ENCODE data around the gene TRA2A. TPM values are rescaled to one million over a fixed set of nuclear protein-coding genes. Genes with fewer than 3 reads are reported as not detected.

TRA2A gene
- total RNA-seq, 1 donor from 2014 or later = 105 TPM

DNA sequence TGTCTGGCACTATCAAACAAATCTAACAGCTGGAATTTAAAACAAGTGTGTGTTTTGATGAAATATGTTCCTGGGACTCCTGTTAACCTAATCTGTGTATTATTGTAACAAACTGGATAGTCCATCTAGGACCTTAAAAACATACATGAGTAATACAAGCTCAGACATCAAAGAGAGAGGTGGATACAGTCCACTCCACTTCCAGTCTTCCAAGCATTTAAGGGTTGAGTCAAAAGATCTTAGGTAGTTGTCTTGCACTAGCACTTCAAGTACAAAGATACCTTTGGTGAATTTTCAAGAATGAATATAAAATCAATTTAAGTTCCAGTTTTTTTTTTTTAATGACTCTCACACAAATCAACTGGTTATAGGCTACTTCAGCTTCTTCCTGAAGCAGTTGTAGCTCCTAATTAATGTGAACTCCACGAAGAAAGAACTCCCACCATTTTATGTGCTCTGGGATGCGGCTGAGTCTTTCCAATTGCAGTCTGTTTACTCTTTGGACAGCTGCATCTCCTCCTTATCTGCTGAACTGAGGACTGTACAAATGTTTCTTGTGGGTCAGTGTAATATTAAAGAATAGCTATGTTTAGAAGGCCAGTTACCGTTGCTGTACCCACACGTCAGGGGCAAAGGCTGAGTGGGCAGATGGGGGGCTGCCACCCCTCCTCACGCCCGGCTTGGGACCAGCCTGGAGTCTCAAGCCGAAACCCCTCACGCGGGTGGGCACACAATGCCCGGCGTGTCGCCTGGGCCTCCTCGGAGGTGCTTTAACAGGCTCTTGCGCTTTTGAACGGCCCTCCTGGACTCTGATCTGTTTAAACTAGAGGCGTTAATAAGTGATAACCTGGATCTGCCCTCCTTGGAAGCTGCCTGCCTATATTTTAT, 58.6 kb downstream of the TRA2A start:
- Mint-ChIP-seq H3K9me3 (no peaks in the 10 kb centered on the region), H3K4me3 (ENCODE audit: low read depth) (peak overlapping the region; percentile 85), H3K36me3 (ENCODE audit: low read depth) (peaks cover 7% of the 10 kb centered on the region), H3K27ac (peak overlapping the region; percentile 61), H3K27me3 (ENCODE audit: low read depth) (peaks cover 29% of the 10 kb centered on the region), H3K4me1 (ENCODE audit: low read depth) (peaks cover 36% of the 10 kb centered on the region)
- no peak for DNase-seq (ENCODE audit: low spot score)
- intact Hi-C loops (cut with micrococcal nuclease) = loop anchor here (5.0 to 10.0 kb wide), 4 partner anchors 124 to 1434 kb away; partner anchors contain the start of genes CCDC126, HYCC1 and NUP42

DNA sequence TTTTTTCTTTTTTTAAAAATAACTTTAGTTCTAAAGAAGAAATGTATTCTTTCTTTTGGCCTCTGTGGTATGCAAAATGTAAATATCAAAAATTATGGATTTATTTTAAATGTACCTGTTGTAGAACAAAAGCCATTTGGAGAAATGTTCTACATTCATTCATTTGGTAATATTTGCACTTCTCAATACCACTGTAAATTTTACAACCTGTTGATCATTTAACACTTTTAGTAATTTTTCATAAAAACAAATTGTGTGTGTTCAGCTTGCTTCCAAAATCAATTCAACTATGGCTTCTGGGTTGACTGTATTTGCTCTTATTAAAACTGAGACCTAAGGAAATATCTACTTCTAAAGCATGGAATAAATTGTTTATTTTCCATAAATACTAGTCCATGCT, 59.2 kb downstream of the TRA2A start:
- Mint-ChIP-seq H3K27ac (peak overlapping the region; percentile 61), H3K4me3 (ENCODE audit: low read depth) (peak overlapping the region; percentile 85), H3K4me1 (ENCODE audit: low read depth) (peaks cover 42% of the 10 kb centered on the region), H3K27me3 (ENCODE audit: low read depth) (peaks cover 33% of the 10 kb centered on the region), H3K36me3 (ENCODE audit: low read depth) (peaks cover 13% of the 10 kb centered on the region), H3K9me3 (no peaks in the 10 kb centered on the region)
- no peak for DNase-seq (ENCODE audit: low spot score)
- intact Hi-C loops (cut with micrococcal nuclease) = loop anchor here (5.0 to 10.0 kb wide), 4 partner anchors 125 to 1435 kb away; partner anchors contain the start of genes CCDC126, HYCC1 and NUP42

DNA sequence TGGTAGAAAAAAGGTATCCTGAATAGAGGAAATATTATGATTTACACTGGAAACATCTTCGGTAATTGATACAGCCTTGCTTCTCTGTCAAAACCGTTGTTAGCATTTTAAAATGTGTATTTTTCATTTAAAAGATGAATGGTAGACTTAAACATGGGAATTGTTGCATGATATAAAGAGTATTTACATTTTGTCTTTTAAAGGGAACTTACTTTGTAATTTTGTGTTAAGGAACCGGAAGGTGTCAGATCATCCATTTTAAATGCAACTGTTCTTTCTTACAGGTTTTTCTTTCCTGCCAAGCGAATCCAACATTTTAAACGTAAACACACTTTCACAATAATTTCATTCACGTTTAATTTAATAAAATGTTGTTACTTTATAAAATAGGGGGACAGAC, 59.7 kb downstream of the TRA2A start:
- intact Hi-C loops (cut with micrococcal nuclease) = loop anchor here (5.0 to 10.0 kb wide), 4 partner anchors 125 to 1435 kb away; partner anchors contain the start of genes CCDC126, HYCC1 and NUP42
- no peaks in the 10 kb centered on the region for H3K9me3 Mint-ChIP-seq
- peak overlapping the region; percentile 62 for H3K4me3 Mint-ChIP-seq (ENCODE audit: low read depth)
- H3K36me3 Mint-ChIP-seq (ENCODE audit: low read depth) = peaks cover 18% of the 10 kb centered on the region
- H3K4me1 Mint-ChIP-seq (ENCODE audit: low read depth) = peaks cover 47% of the 10 kb centered on the region
- H3K27me3 Mint-ChIP-seq (ENCODE audit: low read depth) = peaks cover 34% of the 10 kb centered on the region
- peak overlapping the region; percentile 66 for H3K27ac Mint-ChIP-seq
- no peak for DNase-seq (ENCODE audit: low spot score)

DNA sequence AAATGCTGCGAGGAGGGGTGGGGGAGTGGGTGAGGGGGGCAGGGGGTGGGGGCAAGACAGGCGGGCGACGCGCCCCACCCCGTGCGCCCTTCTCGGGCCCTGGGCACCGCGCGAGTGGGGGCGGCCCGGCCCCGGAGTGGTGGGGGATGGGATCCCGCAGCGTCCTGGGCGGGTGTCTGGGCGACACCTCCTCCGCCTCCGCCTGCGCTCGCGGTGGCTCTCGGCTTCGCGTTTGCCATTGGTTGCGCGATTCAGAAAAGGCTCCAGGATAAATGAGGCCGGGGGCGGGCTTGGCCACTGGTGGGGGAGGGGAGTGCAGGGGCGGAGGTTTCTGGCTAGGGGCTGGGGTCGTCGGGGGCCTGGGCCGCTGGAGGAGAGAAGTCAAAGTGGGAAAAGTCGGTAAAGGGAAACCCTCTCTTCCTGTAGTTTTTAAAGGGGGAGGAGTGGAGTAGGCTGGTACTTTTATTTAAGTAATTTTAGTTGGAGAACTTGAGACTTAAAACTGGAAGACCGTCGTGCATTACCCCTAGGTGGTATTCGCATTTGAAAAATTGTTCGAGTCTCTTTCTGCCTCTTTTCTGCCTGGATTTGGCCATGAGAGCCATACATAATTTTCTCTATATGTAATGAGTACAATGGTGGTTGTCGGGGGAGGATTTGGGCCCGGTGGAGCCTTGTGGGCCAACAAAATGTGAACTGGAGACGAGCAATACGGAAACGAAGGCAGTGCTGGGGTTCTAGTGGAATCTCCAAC, 60.5 kb downstream of the TRA2A start:
- peaks cover 28% of the 10 kb centered on the region for H3K27me3 Mint-ChIP-seq (ENCODE audit: low read depth)
- peaks cover 20% of the 10 kb centered on the region for H3K36me3 Mint-ChIP-seq (ENCODE audit: low read depth)
- intact Hi-C loops (cut with micrococcal nuclease) = loop anchor here (2.0 to 10.0 kb wide), 8 partner anchors 40 to 1436 kb away; partner anchors contain the start of genes CCDC126, HYCC1, MALSU1 and NUP42
- H3K27ac Mint-ChIP-seq = peak overlapping the region; percentile 97
- H3K4me1 Mint-ChIP-seq (ENCODE audit: low read depth) = peaks cover 50% of the 10 kb centered on the region
- H3K9me3 Mint-ChIP-seq = no peaks in the 10 kb centered on the region
- peak overlapping the region; percentile 95 for H3K4me3 Mint-ChIP-seq (ENCODE audit: low read depth)
- DNase-seq (ENCODE audit: low spot score) = peak; percentile 80

DNA sequence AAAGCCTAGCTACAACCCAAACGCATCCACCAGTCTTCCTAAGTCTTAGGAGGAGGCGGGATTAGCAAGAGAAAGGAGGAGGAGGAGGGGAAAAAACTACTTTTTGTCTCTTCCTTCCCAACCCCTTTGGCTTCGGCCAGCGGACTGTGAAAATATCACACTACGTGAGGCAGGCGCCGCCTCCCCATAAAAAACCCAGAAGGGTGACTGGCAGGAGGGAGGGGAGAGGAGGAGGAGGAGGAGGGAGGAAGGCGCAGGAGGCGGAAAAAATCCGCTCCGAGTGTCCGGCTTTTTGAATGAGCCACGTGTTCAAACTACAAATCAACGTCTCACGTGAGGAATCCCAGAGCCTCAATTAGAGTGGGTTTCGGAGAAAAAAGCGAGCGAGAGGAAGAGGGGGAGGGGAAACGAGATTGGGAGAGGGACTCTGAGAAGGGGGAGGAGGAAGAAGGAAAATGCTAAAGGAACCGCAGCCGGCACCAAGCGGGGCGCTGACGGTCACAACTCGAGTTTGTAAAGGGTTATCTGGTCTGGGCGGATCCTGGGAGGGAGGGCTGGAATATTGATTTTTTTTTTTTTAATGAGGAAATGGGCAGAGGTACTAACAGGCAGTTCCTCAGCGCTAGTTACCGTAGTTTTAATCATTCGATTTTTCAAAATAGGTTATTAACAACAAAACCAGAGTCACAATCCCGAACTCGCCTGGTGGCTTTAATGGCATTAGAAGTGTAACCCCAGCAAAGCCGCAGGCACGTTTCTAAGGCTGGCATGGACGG, 61.3 kb downstream of the TRA2A start, which contains the start of gene IGF2BP3:
Gene IGF2BP3, minus strand, starts transcription at position 162 of the 776 bp plus-strand sequence. CDS start 381 bp downstream, outside the sequence.
- H3K4me3 Mint-ChIP-seq (ENCODE audit: low read depth) = peak within 1 kb of the TSS; percentile 95
- H3K27ac Mint-ChIP-seq = peak within 1 kb of the TSS; percentile 97
- H3K9me3 Mint-ChIP-seq = no peaks in the 10 kb centered on the region
- intact Hi-C loops (cut with micrococcal nuclease) = loop anchor here (1.0 to 10.0 kb wide), 11 partner anchors 40 to 1437 kb away; partner anchors contain the start of genes CCDC126, HYCC1, MALSU1 and NUP42
- H3K27me3 Mint-ChIP-seq (ENCODE audit: low read depth) = peaks cover 29% of the 10 kb centered on the region
- H3K4me1 Mint-ChIP-seq (ENCODE audit: low read depth) = peaks cover 52% of the 10 kb centered on the region
- H3K36me3 Mint-ChIP-seq (ENCODE audit: low read depth) = peaks cover 23% of the 10 kb centered on the region
- peak; percentile 55 for DNase-seq (ENCODE audit: low spot score)

DNA sequence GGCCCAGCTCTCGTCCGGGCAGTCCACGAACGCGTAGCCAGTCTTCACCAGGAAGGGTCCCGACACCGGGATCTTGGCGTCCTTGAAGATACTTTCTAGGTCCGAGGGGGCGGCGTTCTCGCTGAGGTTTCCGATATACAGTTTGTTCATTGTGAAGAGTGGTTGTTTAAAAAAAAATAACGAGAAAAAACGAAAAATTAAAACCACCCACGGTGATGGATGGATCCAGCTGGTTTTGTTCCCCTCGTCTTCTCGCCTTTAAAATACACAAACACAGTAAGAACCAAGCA, 61.9 kb downstream of the TRA2A start:
- Mint-ChIP-seq H3K36me3 (ENCODE audit: low read depth) (peaks cover 27% of the 10 kb centered on the region), H3K27ac (peak overlapping the region; percentile 97), H3K4me1 (ENCODE audit: low read depth) (peaks cover 56% of the 10 kb centered on the region), H3K4me3 (ENCODE audit: low read depth) (peak overlapping the region; percentile 95), H3K9me3 (no peaks in the 10 kb centered on the region), H3K27me3 (ENCODE audit: low read depth) (peaks cover 24% of the 10 kb centered on the region)
- DNase-seq (ENCODE audit: low spot score) = no peak
- intact Hi-C loops (cut with micrococcal nuclease) = loop anchor here (1.0 to 10.0 kb wide), 11 partner anchors 39 to 1437 kb away; partner anchors contain the start of genes CCDC126, HYCC1, MALSU1 and NUP42

DNA sequence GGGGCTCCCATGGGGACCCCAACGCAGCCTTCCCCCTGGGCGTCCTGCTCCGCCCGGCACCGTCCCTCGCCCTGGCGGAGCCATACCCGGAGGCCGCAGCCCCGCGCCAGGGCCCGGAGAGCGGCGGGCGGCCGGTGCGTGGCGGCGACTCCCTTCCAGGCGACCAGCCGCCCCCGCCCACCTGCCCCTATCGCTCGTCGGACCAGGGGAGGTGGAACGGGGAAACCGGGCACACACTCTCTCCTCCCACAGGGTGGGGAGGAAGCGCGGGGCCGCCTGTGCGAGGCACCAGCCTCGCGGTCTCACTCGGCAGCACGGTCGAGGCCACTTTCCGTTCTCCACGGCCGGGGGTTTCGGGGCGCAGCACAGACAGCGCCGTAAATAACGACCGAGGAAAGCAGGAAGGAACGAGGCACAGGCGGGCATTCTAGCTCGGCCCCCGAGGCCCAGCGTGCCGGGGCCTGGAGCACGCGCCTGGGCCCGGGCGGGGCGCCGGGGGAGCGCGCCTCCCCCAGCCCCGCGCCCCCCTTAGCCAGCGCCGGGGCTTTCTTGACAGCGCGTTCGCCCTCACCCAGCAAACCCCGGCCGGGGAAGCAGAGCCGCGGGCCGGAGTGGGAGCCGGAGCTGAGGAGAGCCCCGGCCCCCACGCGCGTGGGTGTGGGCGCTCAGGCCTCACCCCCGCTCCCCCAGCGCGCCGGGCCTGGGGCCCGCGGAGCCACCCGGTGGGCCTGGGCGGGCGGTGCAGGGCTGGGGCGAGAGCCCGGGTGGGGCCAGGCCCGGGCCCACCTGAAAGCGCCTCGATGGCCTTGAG, 62.4 kb downstream of the TRA2A start:
- Mint-ChIP-seq H3K4me1 (ENCODE audit: low read depth) (peaks cover 52% of the 10 kb centered on the region), H3K27me3 (ENCODE audit: low read depth) (peaks cover 21% of the 10 kb centered on the region), H3K27ac (peak overlapping the region; percentile 97), H3K36me3 (ENCODE audit: low read depth) (peaks cover 29% of the 10 kb centered on the region), H3K4me3 (ENCODE audit: low read depth) (peak overlapping the region; percentile 95), H3K9me3 (no peaks in the 10 kb centered on the region)
- DNase-seq (ENCODE audit: low spot score) = peak; percentile 44
- intact Hi-C loops (cut with micrococcal nuclease) = no loop called here

DNA sequence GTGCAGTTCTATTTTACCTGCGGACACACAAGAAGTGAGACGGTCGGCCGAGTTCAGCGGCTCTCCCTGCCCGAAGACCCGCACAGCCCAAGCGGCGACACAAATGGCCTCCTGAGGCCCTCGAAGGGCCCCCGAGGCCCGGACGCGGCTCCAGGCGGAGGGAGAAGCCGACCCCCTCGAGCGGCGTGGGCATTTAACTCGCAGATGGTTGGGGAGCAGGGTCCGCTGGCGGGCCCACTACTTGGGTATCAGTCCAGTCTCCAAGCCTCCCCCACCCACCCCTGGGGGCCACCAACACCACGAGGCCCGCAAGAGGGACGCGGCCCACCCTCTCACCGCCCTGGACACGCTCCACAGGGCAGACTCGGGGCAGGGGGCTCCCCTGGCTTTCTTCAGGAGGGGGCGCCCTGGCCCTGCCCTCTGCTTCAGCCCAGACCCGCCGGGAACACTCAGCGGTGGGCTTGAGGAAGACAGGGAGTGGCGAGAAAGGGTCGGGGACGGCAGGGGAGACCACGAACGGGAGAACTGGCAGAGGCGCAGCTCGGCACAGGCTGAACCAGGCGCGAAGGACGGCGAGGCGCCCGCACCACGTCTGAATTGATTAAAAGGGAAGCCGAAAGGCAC, 63.1 kb downstream of the TRA2A start:
- peak; percentile 16 for DNase-seq (ENCODE audit: low spot score)
- peaks cover 21% of the 10 kb centered on the region for H3K27me3 Mint-ChIP-seq (ENCODE audit: low read depth)
- intact Hi-C loops (cut with micrococcal nuclease) = no loop called here
- peaks cover 29% of the 10 kb centered on the region for H3K36me3 Mint-ChIP-seq (ENCODE audit: low read depth)
- H3K9me3 Mint-ChIP-seq = no peaks in the 10 kb centered on the region
- H3K27ac Mint-ChIP-seq = peak overlapping the region; percentile 76
- peak overlapping the region; percentile 82 for H3K4me3 Mint-ChIP-seq (ENCODE audit: low read depth)
- peaks cover 54% of the 10 kb centered on the region for H3K4me1 Mint-ChIP-seq (ENCODE audit: low read depth)

DNA sequence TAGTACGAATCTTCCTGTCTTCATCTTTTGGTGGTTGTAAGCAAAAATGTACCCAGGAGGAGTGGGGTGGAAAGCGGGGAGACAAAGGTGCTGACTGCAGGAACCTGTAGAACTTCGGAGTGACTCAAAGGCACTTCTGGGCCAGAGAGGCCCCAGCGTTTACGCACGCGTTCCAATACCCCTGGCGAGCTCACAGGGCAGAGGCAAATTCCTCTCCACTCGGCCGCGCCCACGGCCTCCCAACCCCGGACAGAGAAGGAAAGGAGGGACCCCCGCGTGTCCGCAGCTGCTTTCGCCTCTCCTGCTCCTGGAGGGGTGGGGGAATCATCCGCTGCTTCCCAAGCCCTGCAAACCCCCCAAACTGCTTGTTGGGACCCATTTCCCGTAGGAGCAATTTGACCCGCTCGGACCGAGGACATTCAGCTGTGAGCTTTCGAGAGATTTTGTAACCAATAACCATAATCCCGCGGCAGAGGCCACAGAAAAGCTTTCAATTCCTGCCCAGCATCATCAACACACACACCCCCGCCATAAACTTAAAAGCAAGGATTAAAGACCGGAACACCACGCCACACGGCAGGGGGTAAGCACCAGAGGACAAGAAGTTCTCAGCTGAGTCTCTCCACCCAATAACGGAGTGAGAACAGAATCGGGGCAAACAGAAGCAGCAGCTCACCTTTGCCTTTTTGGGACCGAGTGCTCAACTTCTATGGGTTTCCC, 63.8 kb downstream of the TRA2A start:
- intact Hi-C loops (cut with micrococcal nuclease) = no loop called here
- DNase-seq (ENCODE audit: low spot score) = peak; percentile 26
- H3K4me3 Mint-ChIP-seq (ENCODE audit: low read depth) = peak overlapping the region; percentile 82
- peaks cover 29% of the 10 kb centered on the region for H3K36me3 Mint-ChIP-seq (ENCODE audit: low read depth)
- H3K4me1 Mint-ChIP-seq (ENCODE audit: low read depth) = peaks cover 55% of the 10 kb centered on the region
- no peaks in the 10 kb centered on the region for H3K9me3 Mint-ChIP-seq
- H3K27me3 Mint-ChIP-seq (ENCODE audit: low read depth) = peaks cover 23% of the 10 kb centered on the region
- H3K27ac Mint-ChIP-seq = peak overlapping the region; percentile 76

DNA sequence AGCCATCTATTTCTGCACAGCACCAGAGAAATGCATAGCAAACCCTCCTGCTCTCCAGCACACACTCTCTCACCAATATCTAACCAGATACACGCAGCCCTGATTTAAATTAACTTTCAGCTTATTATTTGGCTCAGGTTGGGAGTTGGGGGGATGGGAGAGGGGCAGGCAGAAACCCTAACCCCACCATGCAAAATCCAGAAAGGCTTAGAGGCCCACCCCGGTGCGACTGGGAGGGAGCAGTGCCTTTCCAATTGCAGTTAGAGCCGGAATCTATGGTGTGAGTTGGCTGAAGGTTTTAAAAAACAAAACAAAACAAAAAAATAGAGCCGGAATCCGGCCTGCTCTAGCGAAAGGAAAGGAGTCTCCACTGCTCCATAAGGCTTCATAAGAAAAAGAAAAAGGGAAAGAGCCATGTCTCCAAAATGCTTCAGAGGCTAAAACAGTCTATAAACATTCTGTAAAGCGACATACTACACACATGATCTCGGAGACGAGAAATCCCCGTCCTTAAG, 64.4 kb downstream of the TRA2A start:
- Mint-ChIP-seq H3K36me3 (ENCODE audit: low read depth) (peaks cover 26% of the 10 kb centered on the region), H3K27ac (peak overlapping the region; percentile 38), H3K4me3 (ENCODE audit: low read depth) (peak overlapping the region; percentile 82), H3K9me3 (no peaks in the 10 kb centered on the region), H3K4me1 (ENCODE audit: low read depth) (peaks cover 55% of the 10 kb centered on the region), H3K27me3 (ENCODE audit: low read depth) (peaks cover 21% of the 10 kb centered on the region)
- no peak for DNase-seq (ENCODE audit: low spot score)
- intact Hi-C loops (cut with micrococcal nuclease) = no loop called here
